Measurements from ENCODE around the gene COTL1.

The COTL1 gene

GRCh38 chr16:84617791-84618580, at the start of gene COTL1:
Gene COTL1, minus strand, starts transcription at chr16:84618078. Its CDS starts 164 bp downstream, at chr16:84617914.
- DNase-seq: peak; percentile 91 to 92

- no peak for DNase-seq
Measured at GRCh38 chr16:84665843-84666242, 48.0 kb upstream of the COTL1 start.

- DNase-seq: no peak
Measured at GRCh38 chr16:84665359-84665758, 47.5 kb upstream of the COTL1 start.

- DNase-seq: no peak
Measured at GRCh38 chr16:84663433-84664101, 45.7 kb upstream of the COTL1 start.

- no peak for DNase-seq
Measured at GRCh38 chr16:84662471-84662870, 44.6 kb upstream of the COTL1 start.

GRCh38 chr16:84661418-84662060, 43.7 kb upstream of the COTL1 start:
- DNase-seq: no peak

- no peak for DNase-seq
Measured at GRCh38 chr16:84660973-84661372, 43.1 kb upstream of the COTL1 start.

GRCh38 chr16:84659656-84660300, 41.9 kb upstream of the COTL1 start:
- no peak for DNase-seq

GRCh38 chr16:84658690-84659089, 40.8 kb upstream of the COTL1 start:
- DNase-seq: no peak

GRCh38 chr16:84657229-84657837, 39.5 kb upstream of the COTL1 start:
- no peak for DNase-seq

GRCh38 chr16:84656649-84657048, 38.8 kb upstream of the COTL1 start:
- DNase-seq: no peak

GRCh38 chr16:84654998-84655397, 37.1 kb upstream of the COTL1 start:
- DNase-seq: no peak

- DNase-seq: no peak
Measured at GRCh38 chr16:84654238-84654637, 36.4 kb upstream of the COTL1 start.

GRCh38 chr16:84652566-84652965, 34.7 kb upstream of the COTL1 start:
- DNase-seq: no peak

- DNase-seq: no peak
Measured at GRCh38 chr16:84650062-84650991, 32.4 kb upstream of the COTL1 start.

GRCh38 chr16:84649511-84649861, 31.6 kb upstream of the COTL1 start:
- no peak for DNase-seq

- no peak for DNase-seq
Measured at GRCh38 chr16:84648595-84649510, 31.0 kb upstream of the COTL1 start.

GRCh38 chr16:84647828-84648594, 30.1 kb upstream of the COTL1 start, which contains the start of gene KLHL36:
Gene KLHL36, plus strand, starts transcription at chr16:84648511. Its CDS starts 2,357 bp downstream, at chr16:84650868.
- peak; percentile 61 to 72 for DNase-seq

GRCh38 chr16:84643674-84644073, 25.8 kb upstream of the COTL1 start:
- no peak for DNase-seq

- DNase-seq: no peak
Measured at GRCh38 chr16:84643180-84643583, 25.3 kb upstream of the COTL1 start.
